ELR (cell line): ENCODE data around the gene SMG9.

Experiments used
- DNase-seq: peaks from one replicate; pipeline ENCODE4 v3.0.0-alpha.2; 2015; ENCODE audit warnings: low read depth

SMG9 gene

DNA sequence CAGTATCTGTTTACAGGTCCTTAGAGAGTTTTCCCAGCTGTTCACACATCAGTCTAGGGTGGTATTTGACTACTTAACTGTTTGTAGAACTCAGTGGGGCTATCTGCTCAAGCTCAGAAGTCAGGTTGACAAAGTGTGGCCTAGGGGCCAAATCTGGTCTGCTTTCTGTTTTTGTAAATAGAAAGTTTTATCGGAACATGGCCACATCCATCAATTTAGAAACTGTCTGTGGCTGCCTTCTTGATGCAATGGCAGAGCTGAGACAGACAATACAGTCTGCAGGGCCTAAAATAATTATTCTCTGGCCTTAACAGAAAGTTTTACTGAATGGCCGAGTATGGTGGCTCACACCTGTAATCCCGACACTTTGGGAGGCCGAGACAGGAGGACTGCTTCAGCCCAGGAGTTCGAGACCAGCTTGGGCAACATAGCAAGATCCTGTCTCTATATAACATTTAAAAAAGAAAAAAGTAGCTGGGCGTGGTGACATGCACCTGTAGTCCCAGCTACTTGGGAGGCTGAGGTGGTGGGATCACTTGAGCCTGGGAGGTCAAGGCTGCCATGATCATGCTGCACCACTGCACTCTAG lies 2.4 kb downstream of the SMG9 start:
- DNase-seq, result no peak

DNA sequence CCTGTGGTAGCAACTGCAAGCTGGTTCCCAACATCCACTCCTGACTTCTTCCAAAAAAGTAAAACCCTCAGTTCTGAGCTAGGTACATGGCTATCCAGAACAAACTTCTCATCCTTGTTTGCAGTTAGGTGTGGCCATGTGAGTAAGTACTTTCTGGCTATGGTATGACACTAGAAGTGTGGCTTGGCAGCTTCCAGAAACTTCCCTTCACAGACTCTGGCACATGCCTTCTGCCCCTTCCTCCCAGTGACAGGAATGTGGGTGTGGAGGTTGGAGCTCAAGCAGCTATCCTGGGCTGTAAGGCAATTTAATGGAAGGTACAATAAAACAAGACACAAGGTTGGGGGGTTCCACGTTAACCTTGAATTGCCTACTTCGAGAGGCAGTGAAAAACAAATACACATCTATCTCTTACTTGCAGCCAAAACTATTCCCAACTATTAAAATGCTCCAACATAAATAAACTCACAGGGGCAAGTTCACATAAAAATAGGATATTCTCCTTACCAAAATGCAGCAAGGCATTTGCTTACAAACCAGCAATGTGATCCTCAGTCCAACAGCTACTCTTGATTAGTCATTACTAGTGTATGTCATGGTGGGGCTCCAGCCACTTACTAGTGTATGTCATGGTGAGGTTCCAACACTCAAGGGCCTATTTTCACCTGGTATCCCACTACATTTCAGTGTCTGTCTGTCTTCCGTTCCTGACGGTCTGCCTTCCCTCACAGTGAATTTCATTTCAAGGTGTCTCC lies 3.1 kb downstream of the SMG9 start:
- peak; percentile 50 for DNase-seq

DNA sequence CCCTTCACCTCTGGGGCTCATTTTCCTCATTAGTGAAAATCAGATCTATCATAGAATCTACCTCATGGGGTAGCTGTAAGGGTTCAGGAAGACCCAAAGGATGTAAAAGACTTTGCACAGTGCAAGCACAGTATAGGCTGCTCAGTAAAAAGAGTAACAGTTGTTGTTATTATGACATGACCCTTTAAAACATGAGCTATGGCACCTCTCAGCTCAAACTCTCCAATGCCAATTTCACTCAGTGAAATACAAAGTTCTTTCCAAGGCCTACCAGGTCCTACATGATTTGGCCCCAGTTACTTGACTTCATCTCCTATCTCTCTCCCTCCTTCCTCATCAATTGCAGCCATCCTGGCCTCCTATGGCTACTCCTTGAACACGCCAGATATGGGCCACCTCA lies 4.9 kb downstream of the SMG9 start:
- DNase-seq, result no peak

GRCh38 chr19:43749152-43749551 lies 5.6 kb downstream of the SMG9 start:
- DNase-seq, result no peak

- no peak for DNase-seq
These were observed 6.1 kb downstream of the SMG9 start for GRCh38 chr19:43748685-43749084.

GRCh38 chr19:43748205-43748594 lies 6.6 kb downstream of the SMG9 start:
- no peak for DNase-seq

DNA sequence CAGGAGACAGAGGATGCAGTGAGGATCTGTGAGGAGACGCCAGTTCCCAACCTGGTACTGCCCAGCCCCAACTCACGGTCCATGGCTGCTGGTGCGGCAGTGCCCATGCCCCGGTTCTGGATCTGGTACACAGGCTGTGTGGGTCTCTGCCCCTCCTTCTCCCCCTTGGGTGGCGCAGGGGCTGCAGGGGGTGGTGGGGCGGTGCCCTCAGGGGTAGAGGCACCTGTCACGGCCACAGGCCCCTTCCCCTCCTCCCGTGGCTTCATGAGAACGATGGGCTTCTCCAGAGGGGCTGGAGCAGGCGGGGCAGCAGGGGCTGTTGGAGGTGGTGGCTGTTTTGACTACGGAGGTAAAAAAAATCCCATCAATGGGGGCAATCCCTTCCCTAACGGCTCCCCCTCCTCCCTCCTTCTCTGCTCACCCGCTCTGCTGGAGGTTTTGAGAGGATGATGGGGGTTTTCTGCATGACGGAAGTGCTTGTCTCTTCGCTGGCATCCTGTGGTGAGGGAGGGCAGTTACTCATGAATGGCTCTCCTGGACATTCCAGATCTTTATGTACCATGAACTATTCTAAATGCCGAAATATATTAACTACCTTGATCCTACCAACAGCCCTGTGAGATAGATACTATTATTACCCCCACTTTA lies 7.1 kb downstream of the SMG9 start:
- DNase-seq, result no peak

DNA sequence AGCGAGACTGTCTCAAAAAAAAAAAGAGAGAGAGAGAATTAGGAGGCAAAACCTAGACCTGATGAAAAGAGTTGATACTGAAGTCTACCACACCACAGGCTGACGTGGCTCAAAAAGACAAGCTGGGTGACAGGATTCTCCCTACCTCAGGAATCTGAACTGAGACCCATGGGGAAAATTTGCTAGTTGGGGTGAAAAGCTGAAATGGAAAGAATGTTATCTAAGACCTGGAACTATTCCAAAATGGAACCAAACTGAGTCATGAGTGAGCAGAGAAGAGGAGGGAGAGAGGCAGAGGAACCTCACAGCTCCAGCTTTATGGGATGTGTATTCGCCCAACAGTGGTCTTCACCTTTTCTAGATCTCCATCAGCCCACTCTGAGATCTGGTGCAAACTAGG lies 11.7 kb downstream of the SMG9 start:
- peak; percentile 50 for DNase-seq

DNA sequence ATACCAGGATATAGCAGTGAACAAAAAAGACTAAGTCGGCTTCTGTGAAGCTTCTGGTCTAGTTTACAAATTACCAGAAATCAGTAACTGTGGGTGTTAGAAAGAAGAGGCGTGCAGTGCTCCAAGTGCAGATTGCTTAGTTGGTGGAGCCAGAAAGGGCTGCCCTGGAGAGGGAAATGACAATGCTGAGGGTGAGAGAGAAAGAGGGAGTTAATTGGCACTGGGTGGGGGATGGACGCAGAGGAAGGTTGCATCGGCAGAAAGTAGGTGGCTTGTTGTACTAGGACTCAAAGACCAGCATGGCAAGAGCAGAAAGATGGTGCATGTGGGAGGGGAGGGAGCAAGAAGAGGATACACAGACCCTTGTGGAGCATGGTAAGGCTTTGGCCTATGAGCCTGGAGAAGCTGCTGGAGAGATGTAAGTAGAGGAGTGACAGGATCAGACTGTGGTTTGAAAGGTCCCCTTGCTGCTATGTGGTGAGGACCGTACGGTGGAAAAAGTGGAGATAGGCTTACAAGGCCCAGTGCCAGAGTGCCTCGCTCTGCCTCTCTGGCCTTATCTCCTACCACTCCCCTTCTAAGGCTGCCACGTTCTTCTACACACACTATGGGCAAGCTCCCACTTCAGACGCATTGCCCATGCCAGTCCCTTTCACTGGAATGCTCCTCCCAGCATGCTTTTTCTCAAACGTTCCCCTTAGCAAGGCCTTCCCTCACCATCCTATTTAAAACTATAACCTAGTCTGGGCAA lies 13.5 kb downstream of the SMG9 start:
- DNase-seq, result no peak

GRCh38 chr19:43739439-43740235 lies 15.1 kb downstream of the SMG9 start:
- DNase-seq, result peak; percentile 31

DNA sequence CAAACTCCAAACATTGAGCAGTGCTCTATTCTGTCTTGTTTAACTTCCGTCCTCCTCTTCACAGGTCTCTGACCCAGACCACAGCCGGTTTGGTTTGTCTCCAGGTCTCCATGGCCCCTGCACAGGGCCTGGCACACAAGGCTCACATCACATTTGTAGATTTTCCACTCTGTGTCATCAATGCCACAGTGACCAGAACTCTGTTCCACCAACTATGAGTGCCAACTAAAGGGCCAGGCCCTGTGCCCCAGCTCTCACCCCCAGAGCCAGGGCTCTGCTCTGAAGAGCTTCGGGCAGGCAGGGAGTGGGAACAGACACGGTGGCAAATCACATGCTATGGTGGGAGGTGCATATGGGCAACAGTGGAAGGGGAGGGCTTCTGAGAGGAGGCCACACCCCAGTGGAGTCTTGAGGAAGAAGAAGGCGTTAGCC lies 16.0 kb downstream of the SMG9 start:
- no peak for DNase-seq

DNA sequence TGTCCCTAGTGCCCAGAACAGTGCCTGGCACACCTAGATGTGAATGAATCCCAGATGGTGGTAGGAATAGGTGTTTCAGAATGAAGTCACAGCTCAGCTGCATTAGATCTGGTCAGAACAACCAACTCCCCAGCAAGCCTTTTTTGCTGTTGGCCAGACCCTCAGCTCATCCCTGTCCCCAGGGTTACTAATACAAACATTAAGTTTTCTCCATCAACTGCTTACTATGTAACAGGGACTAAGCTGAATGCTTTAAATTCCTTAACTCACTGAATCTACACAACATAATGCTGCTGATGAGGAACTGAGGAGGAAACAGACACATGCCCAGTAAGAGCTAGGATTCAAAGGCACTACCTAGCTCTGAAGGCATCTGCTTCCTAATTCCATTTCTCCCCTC lies 18.8 kb downstream of the SMG9 start:
- no peak for DNase-seq

GRCh38 chr19:43735013-43735412 lies 19.7 kb downstream of the SMG9 start:
- DNase-seq, result no peak

DNA sequence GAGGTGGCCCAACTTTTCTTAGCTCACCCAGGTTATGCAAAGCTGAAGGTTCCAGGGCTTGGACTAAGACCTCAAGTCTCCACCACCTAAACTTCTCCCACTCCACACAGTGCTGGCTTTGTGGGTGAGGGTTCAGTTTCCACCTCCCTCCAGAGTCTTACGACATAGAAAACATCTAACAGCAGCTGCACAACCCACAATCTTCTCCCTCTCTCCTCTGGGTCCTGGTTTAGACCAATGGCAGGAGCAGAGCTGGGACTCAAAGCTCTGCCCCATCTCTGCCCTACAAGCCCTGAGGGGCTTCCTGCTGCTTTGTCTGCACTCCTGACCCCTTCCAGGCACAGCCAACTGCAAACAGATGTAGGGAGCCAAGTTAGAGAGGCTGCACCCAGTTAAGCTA lies 22.9 kb downstream of the SMG9 start:
- no peak for DNase-seq

- no peak for DNase-seq
These were observed 23.4 kb downstream of the SMG9 start for GRCh38 chr19:43731346-43731745.

DNA sequence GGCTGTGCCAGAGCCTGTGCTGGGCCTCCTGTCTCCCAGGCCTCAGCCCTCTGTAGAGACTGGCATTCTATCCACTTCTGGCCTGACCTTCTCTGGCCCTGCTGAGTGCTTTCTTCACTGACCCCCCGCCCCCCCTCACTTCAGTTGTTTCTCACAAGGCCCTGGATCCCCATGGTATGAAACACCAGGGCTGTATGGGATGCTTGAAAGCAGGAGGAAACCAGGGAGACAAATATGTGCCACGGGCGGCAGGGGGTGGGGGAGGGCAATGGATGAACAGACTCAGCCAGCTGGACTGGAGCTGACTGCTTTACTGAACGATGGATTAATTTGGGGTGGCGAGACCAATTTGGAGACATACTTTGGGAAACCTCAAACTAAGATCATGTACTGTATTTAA lies 24.8 kb downstream of the SMG9 start:
- no peak for DNase-seq

DNA sequence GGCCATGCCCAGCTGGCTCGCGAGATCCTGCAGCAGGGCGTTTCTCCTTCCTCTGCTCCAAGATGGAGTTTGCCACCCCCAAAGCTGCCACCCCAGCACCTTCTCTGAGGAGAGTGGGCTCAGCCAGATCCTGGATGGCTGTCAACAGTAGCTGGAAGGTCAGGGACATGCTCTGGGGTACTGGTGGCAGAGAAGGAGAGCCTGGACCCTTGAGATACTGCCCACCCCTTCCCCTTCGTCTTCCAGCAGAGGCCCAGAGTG lies 27.2 kb downstream of the SMG9 start:
- DNase-seq, result no peak

GRCh38 chr19:43726736-43727592 lies 27.8 kb downstream of the SMG9 start:
- no peak for DNase-seq

DNA sequence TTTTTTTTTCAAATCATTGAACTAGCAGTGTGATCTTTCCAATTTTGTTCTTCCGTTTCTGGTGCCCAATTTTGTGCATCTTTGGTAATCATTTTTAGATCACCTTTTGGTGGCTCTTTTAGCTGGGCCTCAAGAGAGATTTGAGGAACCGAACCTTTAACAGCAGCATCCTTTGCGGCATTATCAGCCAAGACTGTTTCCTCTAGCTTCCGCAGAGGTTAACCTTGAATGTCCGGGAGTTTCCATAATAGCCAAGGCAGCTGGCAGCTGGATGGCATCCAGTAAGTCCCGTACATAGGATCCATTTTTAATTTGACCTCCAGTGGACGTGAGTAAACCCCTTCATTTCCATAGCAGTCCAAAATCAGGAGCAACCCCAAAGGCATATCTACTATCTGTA lies 29.3 kb downstream of the SMG9 start:
- no peak for DNase-seq

- no peak for DNase-seq
These were observed 29.9 kb downstream of the SMG9 start for GRCh38 chr19:43724896-43725295.

GRCh38 chr19:43723588-43723987 lies 31.2 kb downstream of the SMG9 start:
- peak; percentile 50 for DNase-seq
